Right renal cortex interstitium (tissue), 3 donors: Measurements from ENCODE around the gene SRD5A2. TPM values are rescaled to one million over a fixed set of nuclear protein-coding genes. Genes with fewer than 3 reads are reported as not detected.
"Not testable (repeated sequence)": the region's sequence is repeated elsewhere in the genome, so short reads cannot be mapped to it uniquely, and the experiment has no call there.

Experiments used
- DNase-seq, 3 donors: peaks; one replicate each; pipeline ENCODE4 v3.0.0-alpha.2; 2013; ENCODE audit warnings: low read depth in 3 of 3, low spot score in 2 of 3
- polyA plus RNA-seq, 3 donors: library from polyadenylated mRNA; unstranded; fragments of 120-200 nt; gene quantifications; one replicate each; pipeline ENCODE4 v1.2.1, GENCODE V29; 2013; ENCODE audit not compliant: insufficient read length in 3 of 3

Gene SRD5A2
- polyA plus RNA-seq, 3 donors: 0.04 to 0.08 (median 0.06) TPM

DNA sequence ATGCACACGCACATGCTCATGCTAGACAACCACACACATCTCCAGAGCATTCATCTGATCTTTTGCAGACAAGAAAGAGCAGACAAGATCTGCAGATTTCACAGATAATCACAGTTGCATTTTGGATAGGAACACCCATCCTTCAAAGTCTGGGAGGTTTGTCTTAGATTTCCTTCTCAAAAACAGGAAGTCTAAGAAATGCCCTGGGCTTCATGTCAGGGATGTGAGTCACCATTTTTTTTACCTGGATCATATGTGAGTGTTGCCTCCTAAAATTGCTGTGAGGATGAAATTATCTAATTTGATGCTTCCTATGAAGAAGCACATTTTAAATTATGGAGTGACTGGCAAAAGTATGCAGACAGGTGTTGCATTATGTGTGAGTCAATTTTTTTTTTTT is 46.1 kb downstream of the SRD5A2 start:
- DNase-seq: no peak

GRCh38 chr2:31533036-31533435 is 47.7 kb downstream of the SRD5A2 start:
- no peak for DNase-seq

DNA sequence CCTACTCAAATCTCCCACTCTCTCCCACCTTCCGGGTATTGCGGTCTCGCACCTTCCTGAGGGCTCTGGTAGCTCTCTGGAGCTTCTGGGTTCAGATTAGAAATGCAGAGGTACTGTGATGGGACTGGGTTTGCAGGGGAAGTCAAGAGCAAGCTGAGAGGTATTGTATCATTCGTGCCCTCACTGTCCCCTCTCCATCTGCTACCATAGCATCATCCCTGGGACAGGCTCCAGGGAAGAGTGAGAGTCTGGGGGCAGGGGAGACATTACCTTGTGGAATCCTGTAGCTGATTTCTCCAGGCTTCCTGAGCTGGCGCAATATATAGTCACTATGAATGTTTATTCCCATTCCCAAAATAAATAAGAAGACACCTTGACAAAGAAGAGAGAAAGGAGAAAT is 49.6 kb downstream of the SRD5A2 start:
- no peak for DNase-seq

GRCh38 chr2:31529256-31529655 is 51.5 kb downstream of the SRD5A2 start:
- no peak for DNase-seq

- DNase-seq: no peak
Observed at GRCh38 chr2:31528823-31529222, 51.9 kb downstream of the SRD5A2 start.

GRCh38 chr2:31526946-31527732 is 53.6 kb downstream of the SRD5A2 start:
- DNase-seq: peak; percentile 24 to 41 (median 36)

GRCh38 chr2:31525876-31526275 is 54.9 kb downstream of the SRD5A2 start:
- no peak for DNase-seq

DNA sequence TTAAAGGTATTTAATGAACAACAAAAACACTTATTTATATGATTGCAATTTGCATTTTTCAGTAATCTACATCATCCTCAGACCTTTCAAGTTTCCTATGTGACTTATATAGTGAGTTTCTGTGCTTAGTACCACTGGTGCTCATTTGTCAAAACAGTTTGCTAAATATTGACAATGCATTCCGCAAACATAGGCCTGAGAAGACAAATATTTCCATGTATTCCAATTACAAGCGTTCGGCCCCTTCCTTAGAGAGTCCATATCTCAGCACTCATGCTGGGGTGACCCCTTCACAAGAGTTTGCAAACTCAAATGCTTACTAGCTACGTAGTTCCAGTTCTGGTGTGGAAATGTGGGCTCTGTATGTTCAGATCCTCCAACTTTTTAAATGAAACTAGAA is 56.1 kb downstream of the SRD5A2 start:
- DNase-seq: no peak

DNA sequence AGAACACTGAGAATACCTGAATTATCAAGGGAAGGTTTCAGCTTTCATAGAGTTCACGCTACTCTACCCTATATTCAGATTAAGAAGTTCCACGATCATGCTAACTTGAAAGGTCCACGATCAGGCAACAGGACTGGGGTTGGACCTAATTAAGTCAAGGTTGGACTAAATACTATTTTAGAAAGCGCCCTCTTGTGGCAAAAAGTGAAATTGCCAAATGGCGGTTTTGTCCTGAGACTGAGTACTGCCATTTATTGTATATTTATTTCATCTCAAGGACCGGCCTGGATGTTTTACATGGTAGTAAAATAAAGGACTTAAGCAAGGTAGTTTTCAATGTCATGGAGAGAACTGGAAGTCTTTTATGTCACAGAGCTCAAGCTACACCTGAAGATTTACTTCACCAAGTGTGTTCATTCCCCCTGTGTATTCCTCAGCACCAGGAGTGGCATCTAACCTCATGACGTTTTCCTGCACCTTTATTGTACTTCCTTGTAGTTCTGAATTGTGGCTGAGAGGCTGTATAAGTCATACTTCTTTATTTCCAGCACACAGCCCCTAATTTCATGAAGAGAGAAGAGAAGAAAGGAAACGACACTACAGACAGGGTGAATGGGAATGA is 56.8 kb downstream of the SRD5A2 start:
- no peak for DNase-seq

DNA sequence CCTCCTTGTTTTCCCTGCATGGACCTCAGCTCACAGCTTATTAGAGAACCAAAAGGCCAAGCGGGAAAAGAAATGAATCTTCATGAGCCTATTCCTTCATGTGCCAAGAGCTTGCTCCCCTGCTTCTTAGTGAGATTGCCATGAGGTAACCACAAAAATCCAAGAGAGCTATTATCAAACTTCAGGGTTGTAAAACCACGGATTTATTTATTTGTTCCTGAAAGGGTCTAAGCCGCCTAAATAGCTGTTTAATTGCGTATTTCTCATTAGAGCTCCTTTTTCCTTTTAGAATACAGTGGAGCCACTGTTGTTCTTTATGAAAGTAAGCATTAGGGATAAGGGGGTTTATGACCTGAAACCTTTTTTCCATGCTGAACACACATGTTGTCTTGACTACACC is 58.0 kb downstream of the SRD5A2 start:
- no peak for DNase-seq

DNA sequence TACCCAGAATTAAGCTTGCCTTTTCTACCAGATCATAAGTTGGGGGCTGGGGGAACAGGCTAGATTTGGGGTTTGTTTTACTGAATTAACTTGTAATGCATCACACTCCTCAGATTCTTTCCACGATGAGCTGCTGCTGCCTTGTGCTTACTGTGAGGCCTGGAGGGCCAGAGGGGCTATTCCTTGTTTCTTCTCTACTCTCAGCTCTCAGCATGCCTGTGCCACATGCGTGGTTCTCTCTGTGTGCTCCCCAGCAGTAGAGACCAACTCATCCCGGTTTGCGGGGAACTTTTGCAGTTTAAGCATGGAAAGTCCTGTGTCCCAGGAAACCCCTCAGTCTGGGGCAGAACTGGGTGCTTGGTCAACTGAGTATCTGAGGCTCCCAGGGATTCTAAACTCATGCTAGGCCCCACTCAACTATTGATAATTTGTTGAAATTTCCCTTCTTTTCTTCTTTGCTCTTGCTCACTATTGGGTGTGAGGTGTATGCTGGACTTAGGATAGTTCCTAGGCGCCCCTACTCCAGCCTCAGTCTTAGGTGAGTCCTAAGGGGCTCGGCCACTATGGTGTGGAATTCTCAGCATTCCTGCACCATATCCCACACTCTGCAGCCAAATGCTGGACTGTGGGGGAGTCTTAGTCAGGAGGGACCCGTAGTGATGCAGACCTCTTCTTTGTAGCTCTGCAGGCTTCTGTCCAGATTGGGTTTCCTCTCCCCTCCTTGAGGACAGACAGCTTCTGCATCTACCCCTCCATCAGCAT is 63.1 kb downstream of the SRD5A2 start:
- no peak for DNase-seq

GRCh38 chr2:31515586-31515985 is 65.2 kb downstream of the SRD5A2 start:
- no peak for DNase-seq

- DNase-seq: no peak
Observed at GRCh38 chr2:31513553-31513952, 67.2 kb downstream of the SRD5A2 start.

DNA sequence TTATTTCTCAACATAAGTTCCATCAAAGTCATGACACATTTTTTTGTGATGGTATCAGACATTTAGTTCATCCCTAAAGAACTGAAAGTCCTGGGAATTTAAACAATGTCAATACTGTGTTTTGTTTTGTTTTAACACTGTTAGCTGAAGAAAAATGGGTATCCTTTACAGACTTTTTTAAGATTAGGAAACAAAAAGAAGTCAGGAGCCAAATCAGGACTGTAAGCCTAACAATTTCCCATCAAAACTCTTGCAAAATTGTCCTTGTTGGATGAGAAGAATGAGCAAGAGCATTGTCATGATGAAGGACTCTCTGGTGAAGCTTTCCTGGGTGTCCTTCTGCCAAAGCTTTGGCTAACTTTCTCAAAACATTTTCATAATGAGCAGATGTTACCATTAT is 69.4 kb downstream of the SRD5A2 start:
- DNase-seq: no peak

DNA sequence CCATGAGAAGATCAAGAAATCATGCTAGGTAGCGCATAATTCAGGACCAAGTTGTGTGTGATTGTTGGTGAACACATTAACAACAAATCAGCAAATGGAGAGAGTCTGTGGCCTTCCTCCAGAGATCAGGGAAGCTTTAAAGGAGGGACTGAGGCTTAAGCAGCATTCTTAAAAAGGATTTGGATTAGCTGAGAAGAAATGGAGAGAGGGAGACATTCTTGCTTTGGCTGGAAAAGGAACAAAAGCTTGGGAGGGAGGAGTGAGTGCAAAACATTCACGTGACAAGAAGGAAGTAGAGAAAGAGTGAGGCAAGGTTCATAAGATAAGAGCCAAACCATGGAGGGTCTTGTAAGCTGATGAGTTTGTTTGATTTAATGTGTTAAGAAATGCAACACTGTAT is 75.6 kb downstream of the SRD5A2 start:
- no peak for DNase-seq

DNA sequence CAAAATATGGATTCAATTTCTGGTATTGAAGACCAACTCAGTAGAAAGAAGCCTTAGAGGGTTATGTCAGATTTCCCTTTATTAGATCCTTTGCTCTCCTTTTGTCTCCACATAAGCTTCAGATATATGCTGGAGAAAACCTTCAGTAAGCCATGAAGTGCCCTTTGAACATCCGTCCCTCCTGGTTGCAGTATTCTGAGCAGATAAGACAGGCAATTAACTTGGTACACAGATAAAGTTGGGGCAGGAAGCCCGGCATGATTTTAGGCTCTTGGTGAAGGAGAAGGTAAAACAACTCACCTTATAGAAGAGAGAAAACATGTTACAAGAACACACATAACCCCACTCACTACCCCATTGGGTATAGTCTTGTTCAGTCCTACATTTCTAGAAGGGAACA is 76.4 kb downstream of the SRD5A2 start:
- DNase-seq: no peak

DNA sequence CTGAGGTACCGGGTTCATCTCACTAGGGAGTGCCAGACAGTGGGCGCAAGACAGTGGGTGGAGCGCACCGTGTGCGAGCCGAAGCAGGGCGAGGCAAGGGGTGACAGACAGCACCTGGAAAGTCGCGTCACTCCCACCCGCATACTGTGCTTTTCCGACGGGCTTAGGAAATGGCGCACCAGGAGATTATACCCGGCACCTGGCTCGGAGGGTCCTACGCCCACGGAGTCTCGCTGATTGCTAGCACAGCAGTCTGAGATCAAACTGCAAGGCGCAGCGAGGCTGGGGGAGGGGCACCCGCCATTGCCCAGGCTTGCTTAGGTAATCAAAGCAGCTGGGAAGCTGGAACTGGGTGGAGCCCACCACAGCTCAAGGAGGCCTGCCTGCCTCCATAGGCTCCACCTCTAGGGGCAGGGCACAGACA is 84.3 kb downstream of the SRD5A2 start:
- not testable (repeated sequence) for DNase-seq

- not testable (repeated sequence) for DNase-seq
Observed at GRCh38 chr2:31489339-31489738, 91.4 kb downstream of the SRD5A2 start.

- no peak for DNase-seq
Observed at GRCh38 chr2:31483246-31483645, 97.5 kb downstream of the SRD5A2 start.

- DNase-seq: no peak
Observed at GRCh38 chr2:31476511-31477180, 104.1 kb downstream of the SRD5A2 start.

- no peak for DNase-seq
Observed at GRCh38 chr2:31475692-31476091, 105.0 kb downstream of the SRD5A2 start.
